HG02938 (cell line): ENCODE measurements around the gene SH3D19.
"Not testable (repeated sequence)": the region's sequence is repeated elsewhere in the genome, so short reads cannot be mapped to it uniquely, and the experiment has no call there.

Experiments used
- ATAC-seq: cut with Tn5 transposase; IDR thresholded peaks from one replicate; pipeline ENCODE4 v1.9.1; 2021; ENCODE audit warnings: mild to moderate bottlenecking, moderate library complexity; ENCODE audit not compliant: unreplicated experiment

Gene SH3D19

GRCh38 chr4:151165205-151166000 lies 160.0 kb downstream of the SH3D19 start:
- no peak for ATAC-seq

DNA sequence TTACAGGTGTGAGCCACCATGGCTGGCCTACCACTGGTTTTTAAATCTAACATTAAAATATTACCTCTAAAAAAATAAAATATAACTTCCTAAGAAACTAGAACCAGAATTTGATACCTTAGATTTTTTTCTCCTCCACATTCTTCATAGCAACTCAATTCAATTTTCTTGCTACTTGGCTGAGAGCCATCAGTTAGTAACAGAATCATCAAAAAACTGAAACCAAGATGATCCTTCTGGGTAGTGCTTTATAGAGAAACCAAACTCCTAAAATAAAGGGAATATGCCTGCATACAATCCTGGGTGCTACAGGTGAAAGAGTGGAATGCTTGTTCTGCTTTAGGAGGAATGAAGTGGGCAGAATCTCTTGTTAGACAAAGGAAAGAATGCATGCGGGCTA lies 161.6 kb downstream of the SH3D19 start:
- no peak for ATAC-seq

GRCh38 chr4:151158979-151159378 lies 166.4 kb downstream of the SH3D19 start:
- ATAC-seq = no peak

DNA sequence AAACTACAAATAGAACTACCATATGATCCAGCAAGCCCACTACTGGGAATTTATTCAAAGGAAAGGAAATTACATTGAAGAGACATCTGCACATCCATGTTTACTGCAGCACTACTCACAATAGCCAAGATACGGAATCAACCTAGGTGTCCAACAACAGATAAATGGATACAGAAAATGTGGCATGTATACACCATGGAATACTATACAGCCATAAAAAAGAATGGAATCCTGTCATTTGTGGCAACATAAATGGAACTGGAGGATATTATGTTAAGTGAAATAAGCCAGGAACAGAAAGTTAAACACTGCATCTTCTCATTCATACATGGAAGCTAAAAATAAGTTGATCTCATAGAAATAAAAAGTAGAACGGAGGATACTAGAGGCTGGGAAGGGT lies 167.9 kb downstream of the SH3D19 start:
- no peak for ATAC-seq

- ATAC-seq = no peak
Observed at GRCh38 chr4:151153585-151153984, 171.8 kb downstream of the SH3D19 start.

GRCh38 chr4:151152028-151152427 lies 173.4 kb downstream of the SH3D19 start:
- ATAC-seq = no peak

DNA sequence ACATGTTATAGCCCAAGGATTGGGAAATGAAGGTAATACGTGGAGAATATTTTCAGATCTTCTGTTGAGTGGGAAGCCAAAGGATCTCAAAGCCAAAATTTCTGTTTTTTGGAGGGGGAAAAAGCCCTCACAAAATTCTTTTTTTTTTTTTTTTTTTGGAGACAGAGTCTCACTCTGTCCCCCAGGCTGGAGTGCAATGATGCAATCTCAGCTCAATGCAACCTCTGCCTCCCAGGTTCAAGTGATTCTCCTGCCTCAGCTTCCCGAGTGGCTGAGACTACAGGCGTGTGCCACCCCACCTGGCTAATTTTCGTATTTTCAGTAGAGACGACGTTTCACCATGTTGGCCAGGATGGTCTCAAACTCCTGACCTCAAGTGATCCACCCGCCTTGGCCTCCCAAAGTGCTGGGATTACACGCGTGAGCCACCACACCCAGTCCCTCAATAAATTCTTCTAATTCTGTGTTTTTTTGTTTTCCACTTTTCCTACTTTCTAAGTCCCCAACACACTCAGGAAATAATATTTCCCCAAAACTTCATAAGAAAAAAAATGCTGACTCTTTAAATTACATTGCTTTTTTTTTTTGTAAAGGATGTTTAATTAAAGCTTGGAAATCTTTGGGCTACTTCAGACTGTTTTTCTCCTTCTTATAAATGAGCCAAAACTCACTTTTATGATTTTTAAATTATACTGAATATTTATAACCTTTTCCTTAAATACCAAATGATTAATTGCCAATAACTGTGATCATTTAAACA lies 174.4 kb downstream of the SH3D19 start:
- ATAC-seq = no peak

- no peak for ATAC-seq
Observed at GRCh38 chr4:151148261-151148660, 177.1 kb downstream of the SH3D19 start.

DNA sequence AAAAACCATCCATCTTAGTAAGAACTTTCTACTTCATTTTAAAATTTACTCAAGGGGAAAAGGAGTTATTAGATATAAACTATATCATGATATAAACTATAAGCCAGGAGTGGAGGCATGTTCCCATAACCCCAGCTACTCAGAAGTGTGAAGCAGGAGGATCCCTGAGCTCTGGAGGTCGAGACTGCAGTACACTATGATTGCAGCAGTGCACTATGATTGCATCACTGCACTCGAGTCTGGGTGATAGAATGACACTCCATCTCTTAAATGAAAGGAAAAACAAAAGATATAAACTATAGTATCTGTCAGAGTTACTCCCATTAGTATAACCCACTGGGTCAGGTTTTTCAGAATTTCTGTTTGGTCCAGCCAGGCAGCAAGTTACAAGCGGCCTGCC lies 178.4 kb downstream of the SH3D19 start:
- no peak for ATAC-seq

GRCh38 chr4:151144329-151145072 lies 180.9 kb downstream of the SH3D19 start:
- ATAC-seq = no peak

DNA sequence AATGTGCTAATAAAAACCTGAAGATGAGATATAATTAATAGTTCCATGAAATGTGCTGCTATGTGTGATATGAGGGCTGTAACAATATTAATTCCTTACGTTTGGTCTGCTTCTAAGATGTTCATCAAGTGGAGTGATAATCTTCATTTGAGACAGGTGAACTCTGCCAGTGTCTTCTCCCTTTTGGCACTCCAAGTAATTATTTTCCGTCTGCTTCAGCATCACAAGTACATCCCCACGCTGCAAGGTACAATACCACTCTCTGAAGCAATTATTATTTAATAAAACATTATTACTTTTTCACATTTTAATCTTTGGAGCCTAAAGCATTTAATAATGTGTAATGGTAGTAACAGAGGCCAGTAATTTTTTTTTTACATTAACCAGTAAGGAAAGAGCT lies 181.6 kb downstream of the SH3D19 start:
- ATAC-seq = no peak

GRCh38 chr4:151143162-151143561 lies 182.2 kb downstream of the SH3D19 start:
- no peak for ATAC-seq

DNA sequence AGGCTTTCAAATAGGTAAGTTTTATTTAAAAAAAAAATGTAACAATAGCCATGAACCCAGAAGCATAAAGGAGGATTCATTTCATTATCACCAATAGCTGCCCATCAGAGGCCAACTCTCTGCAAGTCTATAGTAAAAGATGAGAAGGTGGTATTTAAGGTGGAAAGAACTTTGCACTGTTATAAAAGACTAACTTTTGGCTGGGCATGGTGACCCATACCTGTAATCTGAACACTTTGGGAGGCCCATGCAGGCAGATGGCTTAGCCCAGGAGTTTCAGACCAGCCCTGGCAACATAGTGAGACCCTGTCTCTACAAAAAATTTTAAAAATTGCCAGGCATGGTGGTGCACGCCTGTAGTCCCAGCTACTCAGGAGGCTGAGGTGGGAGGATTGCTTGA lies 182.6 kb downstream of the SH3D19 start:
- ATAC-seq = no peak

GRCh38 chr4:151139814-151140213 lies 185.6 kb downstream of the SH3D19 start:
- no peak for ATAC-seq

GRCh38 chr4:151136048-151136447 lies 189.4 kb downstream of the SH3D19 start:
- not testable (repeated sequence) for ATAC-seq

GRCh38 chr4:151133311-151133710 lies 192.1 kb downstream of the SH3D19 start:
- ATAC-seq = no peak

DNA sequence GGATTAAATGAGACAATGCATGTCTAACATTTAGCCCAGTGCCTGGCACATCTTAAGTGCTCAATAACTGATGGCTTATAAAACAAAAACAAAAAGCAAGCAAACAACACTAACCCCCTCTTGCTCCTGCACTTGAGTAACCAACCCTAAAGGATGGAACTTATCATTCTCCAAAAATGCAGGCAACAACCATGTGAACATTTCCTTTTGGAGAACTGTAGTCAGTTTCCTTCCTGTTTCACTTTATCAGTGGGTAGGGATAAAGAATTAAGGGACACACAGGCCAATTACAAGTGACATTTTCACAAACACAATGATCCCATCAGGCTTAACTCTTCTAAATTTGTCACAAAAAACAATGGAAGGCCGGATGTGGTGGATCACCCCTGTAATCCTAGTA lies 195.6 kb downstream of the SH3D19 start:
- no peak for ATAC-seq

DNA sequence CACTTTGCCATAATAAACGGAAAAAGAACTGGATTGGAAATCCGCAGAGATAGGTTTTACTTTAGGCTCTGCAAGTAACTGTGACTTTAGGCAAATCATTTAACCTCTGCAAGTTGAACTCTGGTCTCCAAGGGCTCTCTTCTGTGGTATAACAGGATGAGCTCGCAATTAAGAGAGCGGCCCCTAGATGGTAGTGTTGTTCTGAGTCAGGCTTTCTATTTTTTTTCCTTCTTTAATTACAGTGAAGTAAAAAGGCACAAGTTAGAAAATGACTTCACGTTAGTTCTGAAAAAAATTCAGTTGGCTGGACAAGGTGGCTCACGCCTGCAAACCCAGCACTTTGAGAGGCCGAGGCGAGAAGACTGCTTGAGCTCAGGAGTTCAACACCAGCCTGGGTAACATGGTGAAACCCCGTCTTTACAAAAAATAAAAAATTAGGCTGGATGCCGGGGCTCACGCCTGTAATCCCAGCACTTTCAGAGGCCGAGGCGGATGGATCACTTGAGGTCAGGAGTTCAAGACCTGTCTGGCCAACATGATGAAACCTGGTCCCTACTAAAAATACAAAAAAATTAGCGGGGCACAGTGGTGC lies 207.9 kb downstream of the SH3D19 start:
- ATAC-seq = peak; percentile 93

DNA sequence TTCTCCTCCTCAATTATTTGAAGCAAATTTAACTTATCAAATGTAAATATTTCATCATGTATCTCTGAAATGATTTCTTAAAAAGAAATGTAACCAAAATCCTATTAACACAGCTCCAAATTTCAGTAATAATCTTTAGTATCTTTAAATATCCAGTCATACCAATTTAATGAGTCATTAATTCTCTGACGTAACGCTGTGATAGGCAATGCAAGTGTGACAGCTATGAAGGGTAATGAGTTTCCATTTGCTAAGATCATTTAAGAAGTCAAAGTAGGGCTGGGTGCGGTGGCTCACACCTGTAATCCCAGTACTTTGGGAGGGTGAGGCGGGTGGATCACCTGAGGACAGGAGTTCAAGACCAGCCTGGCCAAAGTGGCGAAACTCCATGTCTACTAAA lies 210.4 kb downstream of the SH3D19 start:
- no peak for ATAC-seq

DNA sequence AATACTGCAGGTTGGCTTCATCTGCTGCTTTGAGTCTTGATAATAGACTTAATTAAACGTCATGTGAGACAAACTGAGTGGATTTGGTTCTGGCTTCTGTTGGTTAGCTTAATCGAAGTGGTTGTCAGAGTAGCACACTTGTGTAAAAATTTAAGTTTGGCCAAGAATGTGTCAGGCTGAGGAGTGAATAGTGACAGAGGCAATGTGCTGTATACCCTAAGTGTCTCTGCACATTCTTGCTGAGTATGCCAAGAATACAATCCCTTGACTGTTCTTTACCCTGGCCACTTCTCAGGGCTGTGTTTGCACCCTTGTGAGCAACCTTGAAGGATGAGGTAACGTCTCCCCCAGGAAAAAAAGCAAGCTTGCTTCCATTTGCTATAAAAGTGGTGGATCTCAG lies 211.1 kb downstream of the SH3D19 start:
- ATAC-seq = no peak

DNA sequence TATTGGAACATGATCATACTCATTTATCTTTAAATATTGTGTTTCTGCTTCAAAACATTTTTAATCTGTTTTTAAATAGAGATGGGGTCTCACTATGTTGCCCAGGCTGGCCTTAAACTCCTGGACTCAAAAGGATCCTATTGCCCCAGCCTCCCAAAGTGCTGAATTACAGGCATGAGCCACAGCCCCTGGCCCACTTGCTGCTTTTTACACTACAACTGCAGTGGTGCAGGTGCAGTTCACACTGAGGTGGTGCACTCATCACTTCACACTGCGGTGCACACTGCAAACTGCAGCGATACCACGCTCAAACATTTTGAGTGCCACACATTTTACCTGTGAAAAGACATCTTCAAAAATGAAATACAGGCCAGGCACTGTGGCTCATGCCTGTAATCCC lies 215.2 kb downstream of the SH3D19 start:
- no peak for ATAC-seq
